NCI-H1105 treated with DMSO at 0.1 percent for 48 hours (cell line): ENCODE results near the gene CCDC195.

Experiments
- DNase-seq: peaks from one replicate; lab custom pipeline; 2025; lab: John Stamatoyannopoulos, UW

The CCDC195 gene, protein sequence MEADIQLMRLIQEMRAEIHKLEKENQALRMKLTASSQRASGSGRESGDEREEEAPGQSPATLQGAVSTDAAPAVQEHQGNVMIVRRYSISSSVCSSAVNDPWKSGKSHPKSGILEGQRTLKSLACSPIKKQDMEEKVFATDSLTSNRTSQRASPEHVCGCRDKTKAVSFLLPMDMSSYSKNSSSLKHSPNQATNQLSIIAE

GRCh38 chr2:224716201-224716600 lies at the start of gene CCDC195:
TSS of gene CCDC195 (minus strand) at chr2:224716365. CDS start at chr2:224716365, 0 bp downstream.
- no peak for DNase-seq

DNA sequence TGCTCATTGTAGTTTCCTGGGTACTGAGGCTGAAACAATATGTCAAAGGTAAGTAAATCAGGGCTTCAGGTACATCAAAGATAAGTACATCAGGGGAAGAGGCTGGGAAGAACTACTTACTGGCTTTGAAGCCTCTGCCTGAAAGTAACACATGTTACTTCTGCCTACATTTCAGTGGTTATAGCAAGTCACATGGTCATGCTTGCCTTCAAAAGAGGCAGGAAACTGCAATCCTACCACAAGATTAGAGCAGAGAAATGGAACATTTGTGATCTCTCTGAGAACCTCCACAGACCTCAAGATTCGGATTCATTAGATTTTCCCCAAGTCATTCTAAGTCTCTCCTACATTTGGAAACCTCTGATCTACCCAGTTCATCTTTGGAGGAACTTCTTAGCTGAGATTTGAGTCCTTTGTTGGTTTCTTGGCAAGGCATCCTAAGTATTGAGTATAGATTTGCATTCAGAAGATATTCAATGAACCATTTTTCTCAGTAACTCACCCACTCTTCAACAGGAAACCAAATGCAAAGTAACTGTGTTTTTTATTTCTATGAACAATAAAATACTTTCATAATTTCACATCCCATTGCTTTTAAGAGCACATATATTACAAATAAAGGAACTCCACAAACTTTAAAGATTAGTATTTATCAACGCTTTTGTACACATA lies 48.5 kb upstream of the CCDC195 start:
- DNase-seq: no peak

- DNase-seq: no peak
These were observed 41.9 kb upstream of the CCDC195 start for GRCh38 chr2:224757934-224758548.

DNA sequence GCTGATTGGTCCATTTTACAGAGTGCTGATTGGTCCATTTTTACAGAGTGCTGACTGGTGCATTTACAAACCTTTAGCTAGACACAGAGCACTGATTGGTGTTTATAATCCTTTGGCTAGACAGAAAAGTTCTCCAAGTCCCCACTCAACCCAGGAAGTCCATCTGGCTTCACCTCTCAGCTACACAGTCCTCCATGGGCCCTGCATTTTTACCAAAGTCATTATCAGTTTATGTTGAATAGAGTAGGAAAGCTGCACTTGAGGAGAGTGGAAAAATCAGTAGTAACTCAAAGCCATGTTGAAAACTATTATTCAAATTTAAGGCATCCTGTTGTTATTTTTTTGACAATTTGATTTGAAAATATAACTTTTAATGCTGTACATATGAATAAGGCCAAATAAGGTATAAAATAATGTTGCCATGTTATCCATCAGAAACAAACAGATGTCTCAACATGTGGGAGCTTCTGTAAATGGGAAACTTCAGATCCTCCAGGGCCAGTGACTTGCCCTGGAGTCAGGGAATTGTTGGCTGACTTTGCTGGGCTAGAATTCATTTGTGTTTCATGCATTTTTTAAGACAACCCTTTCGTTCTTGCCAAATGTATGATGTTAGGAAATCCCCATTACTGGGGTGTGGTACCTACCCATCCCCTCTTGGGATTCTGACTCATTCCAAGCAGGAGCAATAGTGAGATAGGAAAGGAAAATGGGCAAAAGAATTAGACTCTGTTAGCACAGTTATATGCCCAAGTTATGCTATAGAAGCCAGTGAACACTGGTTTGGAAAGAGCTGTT lies 37.8 kb upstream of the CCDC195 start:
- DNase-seq: no peak

DNA sequence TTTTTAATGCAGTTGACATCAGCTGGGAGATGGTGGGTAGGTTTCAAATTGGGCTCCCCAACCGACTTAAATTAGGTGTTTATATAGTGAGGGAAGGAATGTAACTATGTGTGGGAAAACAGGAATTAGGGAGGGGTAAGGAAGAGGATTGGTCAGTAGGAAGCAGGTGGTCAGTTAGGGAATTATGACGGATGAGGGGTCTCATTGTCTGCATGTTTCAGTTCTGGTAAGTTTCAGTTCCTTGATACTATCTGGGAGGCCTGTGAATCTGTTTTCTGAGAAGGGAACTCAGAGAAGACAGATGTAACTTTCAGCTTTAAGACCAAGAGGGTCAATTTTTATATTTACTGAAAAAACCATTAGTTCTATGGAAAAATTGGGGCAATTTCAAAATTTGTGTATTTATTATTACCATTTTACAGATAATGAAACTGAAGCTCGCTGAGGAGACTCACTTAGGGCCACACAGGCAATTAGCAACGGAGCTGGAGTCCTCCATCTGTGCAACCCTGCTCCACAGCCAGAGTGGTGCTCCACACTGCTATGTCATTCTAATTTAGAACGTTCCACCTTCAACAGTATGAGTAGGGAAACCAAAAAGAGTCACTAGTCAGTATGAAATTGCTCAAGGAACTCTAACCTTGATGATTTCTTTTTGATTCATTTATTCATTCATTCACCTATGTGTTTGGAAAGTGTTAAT lies 36.0 kb upstream of the CCDC195 start:
- no peak for DNase-seq

GRCh38 chr2:224749136-224749535 lies 33.0 kb upstream of the CCDC195 start:
- DNase-seq: no peak

DNA sequence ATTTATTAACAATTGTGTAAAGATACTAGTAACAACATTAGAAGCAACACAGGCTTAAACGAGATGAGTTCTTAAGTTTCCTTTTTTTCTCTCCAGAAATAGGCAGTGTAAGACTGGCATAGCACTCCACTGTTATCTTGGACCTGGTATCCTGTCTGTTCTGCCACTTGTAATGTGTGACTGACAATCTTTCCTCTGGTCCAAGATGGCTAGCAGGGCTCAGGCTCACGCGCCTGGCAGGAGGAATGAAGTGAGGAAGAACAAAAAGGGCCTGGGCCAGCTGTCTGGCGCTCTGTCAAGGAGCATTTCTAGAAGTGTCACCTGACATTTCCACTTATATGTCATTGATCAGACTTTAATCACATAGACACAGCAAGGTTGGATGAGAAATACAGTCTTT lies 31.6 kb upstream of the CCDC195 start:
- no peak for DNase-seq

DNA sequence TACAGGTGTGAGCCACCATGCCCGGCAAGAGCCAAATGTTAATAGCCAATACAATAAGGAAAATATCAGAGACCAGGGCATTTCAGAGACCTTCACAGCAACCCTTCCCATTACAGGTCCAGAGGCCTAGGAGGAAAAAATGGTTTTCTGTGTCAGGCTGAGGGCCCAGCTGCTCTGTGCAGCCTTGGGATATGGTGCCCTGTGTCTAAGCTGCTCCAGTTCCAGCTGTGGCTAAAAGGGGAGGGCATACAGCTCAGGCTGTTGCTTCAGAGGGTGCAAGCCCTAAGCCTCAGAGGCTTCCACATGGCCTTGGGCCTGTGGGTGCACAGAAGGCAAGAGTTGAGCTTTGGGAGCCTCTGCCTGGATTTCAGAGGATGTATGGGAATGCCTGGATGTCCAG lies 20.1 kb upstream of the CCDC195 start:
- DNase-seq: no peak

GRCh38 chr2:224734949-224735348 lies 18.8 kb upstream of the CCDC195 start:
- DNase-seq: no peak

DNA sequence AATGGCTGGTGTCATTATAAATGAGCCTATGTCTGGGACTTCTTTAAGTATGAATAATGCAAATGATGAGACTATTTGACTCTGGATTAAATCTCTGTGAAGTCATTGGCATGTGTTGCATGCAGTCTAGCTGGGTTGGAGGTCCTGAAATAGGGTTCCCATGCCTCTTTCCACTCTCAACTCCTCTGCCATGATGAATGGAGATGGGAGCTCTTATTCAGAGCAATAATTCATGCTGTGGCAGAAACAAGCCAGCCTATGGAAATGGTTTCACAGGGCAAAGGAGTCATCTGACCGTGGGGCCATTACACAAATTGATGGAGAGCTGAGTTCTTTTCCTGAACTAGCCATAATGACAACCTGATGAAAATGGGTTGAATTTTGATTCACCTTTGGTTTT lies 15.5 kb upstream of the CCDC195 start:
- no peak for DNase-seq

- no peak for DNase-seq
These were observed 13.3 kb upstream of the CCDC195 start for GRCh38 chr2:224729435-224729834.

GRCh38 chr2:224724331-224724730 lies 8.2 kb upstream of the CCDC195 start:
- DNase-seq: no peak

- no peak for DNase-seq
These were observed 7.5 kb upstream of the CCDC195 start for GRCh38 chr2:224723586-224724217.

DNA sequence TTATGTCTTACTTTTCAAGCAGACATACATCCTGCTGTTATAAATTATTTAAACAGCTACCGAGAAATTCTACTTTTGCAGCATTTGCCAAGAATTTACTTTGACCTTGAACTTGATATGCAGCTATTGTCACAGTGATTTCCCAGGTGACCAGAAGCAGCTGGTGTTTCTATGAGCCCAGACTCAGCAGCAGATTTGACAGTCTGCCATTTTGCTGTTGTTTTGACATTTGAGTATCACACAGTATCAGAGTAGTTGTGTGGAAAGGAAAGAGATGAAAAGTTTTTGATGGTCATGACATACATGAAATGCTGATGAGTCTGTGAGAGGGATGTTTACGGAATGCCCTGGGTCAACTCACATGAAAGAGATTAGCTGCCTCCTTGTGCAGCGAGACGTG lies 6.6 kb upstream of the CCDC195 start:
- no peak for DNase-seq

GRCh38 chr2:224722250-224722649 lies 6.1 kb upstream of the CCDC195 start:
- no peak for DNase-seq

DNA sequence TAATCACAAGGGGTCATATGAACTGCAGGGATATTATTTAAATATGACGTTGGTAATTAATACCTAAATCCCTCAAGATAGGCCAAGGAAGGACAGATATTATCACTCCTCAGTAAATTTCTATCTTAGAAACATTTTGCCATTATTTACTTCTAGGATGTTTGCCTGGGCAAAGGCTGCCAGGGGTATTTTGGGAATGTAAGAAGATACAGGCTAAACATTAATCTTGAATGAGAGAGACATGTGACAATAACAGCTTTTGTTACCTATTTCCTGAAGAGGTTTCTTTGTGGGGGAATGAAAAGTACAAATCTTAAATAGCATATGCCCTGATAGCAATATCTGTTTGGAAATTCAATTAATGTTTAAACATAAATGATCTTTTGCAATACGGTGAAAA lies 756 bp upstream of the CCDC195 start:
- DNase-seq: no peak

- no peak for DNase-seq
These were observed 4.1 kb downstream of the CCDC195 start for GRCh38 chr2:224711859-224712665.

DNA sequence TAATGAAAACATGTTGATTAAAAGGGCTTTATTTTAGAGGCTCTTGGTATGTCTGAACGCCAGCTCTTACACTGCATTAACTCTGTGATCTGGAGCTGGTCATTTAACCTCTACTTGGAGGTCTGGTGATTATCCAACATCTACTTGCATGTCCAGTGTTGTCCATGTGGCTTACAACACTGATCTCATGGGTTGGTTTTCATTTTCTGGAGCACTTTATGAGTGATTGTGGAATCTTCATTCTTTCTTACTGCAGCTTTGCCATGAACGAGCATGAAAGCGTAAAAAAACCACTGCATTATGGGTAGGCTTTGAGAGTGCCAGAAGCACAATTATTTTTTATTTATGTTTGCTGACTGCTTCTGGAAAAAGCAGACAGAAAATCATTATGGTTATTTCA lies 4.8 kb downstream of the CCDC195 start:
- no peak for DNase-seq

DNA sequence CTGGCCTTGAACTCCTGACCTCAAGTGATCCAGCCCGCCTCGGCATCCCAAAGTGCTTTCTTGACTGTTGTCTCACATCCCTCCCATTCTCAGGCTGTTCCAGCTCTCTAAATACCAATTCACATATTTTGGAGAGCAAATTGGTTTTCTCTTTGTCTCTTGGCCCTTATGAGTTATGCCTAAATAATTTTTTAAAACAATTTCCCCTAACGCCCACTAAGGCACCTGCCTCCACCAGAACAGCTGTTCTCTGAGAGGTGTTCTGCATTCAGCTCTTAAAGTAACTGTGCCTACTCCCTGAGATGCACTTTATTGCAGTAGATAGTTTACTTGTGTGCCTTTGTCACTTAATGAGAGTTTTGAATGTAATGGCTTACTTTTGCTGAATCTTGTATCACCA lies 6.9 kb downstream of the CCDC195 start:
- no peak for DNase-seq

GRCh38 chr2:224694502-224694901 lies 21.7 kb downstream of the CCDC195 start:
- no peak for DNase-seq

DNA sequence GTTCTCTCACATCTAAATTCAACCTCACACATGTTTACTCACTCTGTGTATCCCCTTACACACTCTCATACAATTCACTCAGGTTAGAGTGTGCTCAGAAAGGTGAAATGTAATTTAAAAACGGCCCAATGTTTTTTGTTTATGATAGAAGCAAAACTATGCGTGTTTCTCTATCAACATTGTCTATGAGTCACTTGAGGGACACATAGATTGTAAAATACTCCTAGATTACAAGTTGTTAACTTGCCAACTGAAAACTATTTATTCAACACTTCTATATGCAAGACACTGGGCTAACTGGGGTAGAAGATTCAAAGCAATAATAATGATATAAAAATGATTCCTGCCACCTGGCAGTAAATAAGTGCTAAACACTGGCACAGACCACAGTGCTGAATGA lies 24.6 kb downstream of the CCDC195 start:
- DNase-seq: no peak
